Activated CD8-positive, alpha-beta memory T cell treated with anti-CD3 and anti-CD28 coated beads for 4 hours (primary cell): ENCODE results near the gene RGS6.

ENCODE experiments used
- DNase-seq, 2 donors: peaks; one replicate each; pipeline ENCODE4 v3.0.0-alpha.2; 2020; ENCODE audit warnings: low read depth in 2 of 2

RGS6 gene

DNA sequence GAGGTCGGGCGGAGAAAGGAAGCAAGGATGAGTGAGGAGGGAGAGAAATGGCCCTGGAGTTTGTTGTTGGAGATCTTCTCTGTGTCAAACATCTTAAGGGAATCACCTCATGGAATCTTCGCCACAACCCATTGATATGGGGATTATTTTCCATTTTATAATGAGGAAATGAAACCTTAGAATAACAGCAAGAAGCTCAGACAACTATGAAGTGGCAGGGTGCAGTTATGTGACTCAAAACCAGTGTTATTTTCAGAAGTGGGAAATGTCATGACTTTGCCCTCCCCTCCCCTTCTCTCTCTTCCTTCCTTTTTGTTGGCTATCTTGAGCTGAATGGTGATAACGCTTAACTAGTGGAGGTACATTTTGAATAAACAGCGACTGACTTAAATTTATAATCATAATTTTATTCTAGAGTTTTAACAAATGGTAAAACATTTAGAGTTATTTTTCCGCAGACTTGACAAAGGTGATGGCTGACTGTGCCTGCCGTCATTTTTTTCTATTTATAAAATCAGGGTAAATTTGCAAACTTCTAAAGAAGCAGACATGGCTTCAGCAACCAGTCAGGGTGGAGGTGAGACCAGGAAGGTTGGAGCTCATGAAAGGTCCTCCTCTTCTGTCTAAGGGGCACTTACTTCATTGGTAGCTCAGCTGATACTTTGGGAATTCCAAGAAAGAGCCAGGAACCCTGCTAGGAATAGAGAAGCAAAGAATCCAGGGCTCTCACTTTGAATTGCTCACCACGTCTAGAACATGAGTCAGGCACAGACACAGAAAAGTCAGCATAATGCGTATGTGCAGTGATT lies 232.4 kb downstream of the RGS6 start:
- DNase-seq, result no peak

DNA sequence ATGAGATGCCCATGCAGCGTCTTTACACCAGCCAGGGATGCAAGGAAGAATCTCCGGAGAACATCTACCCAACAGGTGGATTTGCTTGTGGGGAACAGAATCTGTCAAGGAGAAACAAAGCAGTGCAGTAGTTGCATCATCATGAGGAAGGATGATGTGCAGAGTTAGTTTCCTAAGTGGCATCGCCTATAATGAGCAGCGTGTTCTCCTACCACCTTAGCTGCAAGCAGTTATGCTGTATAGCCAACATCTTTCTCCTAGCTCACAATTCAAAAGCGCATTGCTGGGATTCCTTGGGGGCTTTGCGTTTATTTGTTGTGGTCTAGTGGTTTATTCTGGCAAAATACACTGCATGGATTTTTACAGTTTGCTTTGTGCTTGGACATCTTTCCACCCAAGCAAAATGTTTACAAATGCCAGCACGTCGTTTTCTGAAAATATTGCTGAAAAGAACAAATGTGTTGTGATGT lies 233.0 kb downstream of the RGS6 start:
- DNase-seq, result no peak

DNA sequence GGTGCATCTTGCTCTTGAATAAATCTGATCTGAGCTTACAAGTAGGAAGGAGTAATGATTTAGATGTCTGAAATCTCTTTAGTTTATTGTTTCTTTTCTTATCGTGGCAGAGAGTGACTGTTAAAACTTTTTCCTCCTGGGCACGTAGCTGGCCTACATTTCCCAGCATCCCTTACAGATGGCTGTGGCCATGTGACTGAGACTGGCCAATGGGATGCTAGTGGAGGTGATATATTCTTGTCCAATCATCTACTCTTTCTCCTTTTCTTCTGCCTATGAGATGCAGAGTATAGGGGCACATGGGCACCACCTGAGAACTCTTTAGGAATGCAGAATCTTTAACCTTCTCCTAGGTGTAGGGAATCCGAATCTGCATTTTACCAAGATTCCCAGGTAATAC lies 237.3 kb downstream of the RGS6 start:
- DNase-seq, result no peak

DNA sequence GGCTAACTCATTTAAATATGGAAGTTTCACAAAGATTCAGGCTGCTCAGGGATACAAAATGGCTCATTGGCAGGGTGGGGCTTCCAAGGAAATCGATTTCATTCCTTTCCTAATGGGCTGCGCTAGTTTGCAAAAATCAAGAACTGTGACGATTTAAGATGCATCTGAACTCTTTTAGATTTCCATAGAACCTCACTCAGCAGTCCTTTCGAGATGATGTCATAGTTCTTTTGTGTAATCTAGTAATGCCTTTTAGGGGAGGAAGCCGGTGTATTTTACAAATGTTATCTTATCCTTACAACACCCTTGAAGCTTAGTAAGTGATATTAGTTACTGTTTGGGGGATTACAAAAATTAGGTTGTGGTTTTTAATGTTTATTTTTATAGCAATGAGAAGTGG lies 239.8 kb downstream of the RGS6 start:
- no peak for DNase-seq

DNA sequence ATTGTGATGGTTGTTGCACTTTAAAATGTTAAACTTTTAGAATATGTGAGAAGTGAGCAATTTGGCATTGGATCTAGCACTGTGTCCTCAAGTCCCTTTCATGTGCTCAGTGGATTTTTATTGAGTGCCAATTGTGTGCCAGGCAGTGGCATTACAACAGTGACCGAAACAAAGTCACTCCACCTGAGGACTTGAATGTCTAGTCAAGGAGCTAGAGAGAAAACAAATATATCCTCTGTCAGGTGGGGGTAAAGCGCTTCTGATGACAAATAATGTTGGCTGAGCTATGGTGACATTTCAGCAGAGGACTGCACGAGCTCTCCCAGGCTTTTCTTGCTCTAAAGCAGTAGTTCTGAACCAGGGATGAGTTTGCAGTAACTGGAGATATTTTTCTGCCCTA lies 240.4 kb downstream of the RGS6 start:
- DNase-seq, result no peak

DNA sequence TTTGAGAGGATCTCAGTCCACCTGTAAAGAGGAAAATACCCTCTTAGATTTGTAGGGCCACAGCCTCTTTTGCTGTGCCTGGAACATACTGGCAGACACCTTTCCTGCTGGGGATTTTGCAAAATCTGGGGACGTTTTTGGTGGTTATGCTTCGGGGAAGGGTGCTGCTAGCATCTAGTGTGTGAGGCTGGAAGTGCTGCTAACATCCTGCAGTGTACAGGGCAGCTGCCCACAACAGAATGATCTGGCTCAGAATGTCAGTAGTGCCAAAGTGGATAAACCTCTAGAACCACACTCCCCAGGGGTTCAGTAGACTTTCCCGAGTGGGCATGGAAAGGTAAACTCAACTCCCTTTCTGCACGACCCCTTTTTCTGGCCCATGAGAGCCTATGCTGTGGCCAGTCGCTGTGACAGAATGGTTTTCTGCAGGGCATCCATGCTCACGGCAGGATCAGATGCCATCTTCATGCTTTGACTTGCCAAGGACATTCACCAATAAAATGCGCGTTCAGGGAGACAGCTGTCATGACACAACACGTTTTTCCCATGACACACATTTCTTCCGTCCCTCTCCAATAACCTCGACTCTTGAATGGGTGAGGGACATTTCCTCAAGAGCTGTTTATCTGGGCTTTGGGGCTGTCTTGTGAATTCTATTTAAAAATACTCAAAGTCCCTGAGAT lies 240.9 kb downstream of the RGS6 start:
- no peak for DNase-seq

DNA sequence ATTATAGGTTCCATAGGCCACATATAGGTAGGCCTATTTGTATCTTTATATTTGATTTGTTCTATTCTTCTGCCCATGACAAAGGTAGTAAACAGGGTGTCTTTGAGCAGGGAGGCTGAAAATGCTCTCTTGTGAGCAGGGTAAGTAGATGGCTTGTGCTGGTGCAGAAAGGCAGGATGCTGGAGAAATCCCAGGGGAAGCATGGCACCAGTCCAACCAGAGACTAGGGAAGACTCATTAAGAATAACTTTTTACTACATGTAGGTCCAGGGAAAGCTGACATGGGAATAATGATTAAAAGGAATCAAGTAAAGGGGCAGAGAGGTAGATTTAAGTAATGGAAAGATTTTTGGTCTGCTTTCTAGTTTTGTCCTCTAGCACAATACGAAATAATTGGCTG lies 245.0 kb downstream of the RGS6 start:
- no peak for DNase-seq

DNA sequence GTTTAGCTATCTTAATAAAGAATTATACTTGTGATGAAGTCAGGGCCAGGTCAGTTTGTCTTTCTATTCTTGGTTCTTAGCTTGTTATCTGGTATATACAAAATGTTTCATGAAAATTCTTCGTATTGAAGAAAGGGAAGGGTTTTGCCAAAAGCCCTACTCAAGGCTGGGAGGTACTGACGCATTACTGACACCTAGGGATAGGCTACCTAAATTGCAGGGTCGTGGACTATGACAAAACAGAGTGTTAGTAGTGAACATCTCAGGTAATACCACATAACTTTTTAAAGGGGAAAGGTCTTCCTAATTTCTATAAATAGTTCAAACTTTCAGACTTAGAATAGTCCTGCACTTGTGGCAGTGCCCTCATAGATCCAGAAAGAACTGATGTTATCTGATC lies 246.3 kb downstream of the RGS6 start:
- DNase-seq, result no peak

DNA sequence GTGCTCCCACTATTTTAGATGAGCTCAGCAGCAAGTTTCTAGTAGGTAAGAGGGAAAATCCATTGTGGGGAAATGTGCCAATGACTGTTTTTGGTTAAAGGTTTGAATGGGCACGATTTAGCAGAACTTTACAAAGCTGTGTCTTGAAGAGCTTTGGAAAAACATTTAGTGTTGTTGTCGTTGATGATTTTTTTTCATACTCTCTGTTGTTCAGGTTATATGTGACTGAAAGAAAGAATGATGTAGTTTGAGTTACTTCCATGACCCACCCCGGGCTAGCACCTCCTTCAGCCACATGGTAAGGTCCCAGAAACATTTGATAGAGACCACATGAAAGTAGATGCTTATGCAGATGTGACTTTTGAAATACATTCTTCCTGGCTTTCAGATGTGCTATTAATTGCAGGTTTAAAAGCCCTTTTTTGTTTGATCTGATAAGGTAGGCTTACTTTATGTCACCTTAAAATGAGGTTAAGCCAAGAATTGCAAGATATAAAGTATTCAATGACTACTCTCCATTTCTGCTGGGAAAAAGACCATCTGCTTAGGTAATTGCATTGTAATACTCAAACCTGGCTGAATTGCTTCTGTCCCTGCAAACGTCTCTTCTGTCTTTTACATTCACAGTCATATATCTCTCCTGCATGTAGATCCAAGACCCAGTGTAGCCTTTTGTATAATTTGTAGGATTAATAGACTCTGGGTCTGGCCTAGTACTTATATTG lies 250.6 kb downstream of the RGS6 start:
- DNase-seq, result no peak

DNA sequence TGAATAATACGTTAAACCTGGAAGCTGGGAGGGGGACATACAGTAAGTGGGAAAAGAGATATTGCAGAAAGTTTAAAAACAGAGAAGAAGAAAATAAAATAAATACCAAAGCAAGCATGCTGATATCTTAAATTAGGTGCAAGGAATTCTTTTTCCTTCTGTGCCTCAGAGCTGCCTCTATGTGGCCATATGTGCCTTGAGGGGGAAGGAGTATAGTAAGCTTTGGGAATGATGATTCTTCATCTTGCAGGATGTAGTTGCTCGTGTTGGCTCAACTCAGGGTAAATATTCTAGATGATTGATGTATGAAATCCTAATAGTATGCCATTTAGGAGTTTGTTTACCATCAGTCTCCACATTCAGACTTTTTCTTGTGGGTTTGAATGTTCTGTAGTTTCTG lies 251.4 kb downstream of the RGS6 start:
- DNase-seq, result no peak

DNA sequence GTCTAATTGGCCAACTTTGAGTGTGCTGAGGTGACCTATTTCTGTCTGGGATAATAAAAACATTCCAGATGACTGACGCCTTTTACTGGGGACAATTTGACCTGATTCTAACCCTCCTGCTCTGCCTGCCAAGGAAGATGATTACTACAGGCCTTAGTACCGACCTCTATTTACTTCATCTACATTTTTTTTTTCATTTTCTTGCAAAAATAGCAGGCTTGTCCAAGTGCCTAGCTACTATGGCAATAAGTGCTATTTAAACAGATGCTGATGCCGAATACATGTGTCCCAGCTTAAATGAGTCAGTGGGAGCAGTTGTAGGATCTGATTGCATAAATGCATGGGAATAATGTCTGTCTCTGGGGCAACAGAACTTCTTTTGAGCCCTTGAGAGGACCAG lies 254.3 kb downstream of the RGS6 start:
- DNase-seq, result no peak

DNA sequence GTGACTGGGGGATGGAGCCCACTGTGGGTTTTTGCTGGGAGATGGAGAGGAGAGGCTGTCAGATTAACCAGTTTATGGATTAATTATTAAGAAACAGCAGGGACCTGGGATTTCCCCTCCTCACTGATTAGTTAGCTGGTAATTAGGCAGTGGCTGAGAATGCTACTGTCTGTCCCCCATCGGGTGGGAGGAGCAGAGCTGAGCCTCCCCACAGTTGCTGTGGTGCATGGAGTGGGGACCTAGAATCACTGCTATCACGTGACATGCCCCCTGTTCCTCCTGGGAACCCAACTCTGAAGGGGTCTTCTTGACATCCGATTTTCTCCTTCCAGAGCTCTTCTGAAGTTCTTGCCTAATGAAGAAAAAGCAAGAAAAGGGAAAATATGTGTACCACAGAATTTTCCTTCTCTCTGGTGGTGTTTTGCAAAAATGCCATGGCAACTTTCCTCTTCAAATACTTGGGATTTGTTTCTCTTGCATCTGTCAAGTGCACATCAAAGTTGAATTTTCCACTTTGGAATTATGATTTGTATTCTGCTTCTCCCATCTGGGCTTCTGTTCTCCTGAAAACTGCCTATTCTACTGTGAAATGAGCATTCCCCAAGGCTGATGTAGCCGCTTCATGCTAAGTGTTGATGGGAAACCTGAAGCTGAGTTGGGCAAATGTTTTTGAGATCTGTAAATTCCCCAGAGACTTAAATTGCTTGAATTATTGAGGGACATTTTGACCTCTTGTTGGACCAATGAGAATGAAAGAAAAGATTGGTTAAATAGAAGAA lies 264.2 kb downstream of the RGS6 start:
- DNase-seq, result no peak

DNA sequence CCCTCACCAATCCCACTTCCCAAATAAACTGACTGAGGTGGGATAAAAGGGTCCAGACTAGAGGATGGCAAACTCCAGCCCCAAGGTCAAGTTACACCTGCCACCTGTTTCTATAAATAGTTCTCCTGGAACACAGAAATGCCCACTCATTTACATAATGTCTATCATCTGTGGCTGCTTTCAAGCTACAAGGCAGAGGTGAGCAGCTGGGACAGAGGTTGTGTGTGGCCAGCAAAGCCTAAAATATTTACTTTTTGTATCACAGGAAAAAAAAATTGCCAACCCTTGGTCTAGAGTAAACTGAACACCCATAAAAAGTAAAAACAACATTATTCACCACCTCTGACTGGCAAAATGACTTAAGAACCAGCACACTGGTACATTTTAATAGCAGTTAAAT lies 269.4 kb downstream of the RGS6 start:
- DNase-seq, result no peak

DNA sequence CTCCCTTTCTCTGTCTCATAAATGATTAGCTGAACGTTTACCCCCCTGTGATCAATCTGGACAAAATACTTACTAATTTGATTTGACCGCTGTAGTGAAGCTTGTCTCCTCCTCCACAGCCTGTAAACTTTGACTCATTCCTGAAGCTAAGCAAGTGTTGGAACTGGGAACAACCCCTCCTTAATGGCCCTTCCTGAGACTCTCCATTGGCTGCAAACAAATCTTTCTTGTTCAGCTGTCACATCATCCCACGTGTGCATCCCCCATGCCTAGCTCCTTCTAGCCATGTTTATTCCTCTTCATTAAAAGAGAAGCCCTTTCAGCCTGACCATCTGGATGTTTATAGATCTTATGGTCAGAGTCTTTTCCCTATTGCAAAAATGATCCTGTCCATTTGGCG lies 281.2 kb downstream of the RGS6 start:
- DNase-seq, result no peak

DNA sequence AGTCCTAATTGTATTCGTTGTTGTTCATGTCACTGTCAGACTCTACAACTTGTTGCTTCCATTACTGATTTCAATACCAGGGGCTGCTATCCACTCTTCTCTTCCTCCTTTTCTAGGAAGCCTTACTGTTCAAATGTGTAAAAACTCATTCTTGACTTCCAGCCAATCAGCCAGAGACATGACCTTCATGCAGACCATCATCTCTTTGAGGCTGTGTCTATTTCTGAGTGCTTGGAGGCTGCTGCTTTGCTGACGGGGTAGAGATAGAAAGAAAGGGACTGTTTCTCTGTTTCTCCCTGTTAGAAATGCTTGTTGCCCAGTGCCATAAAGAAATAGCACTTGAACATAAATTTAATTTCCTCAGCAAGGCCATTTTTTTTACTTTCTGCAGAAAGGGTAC lies 282.9 kb downstream of the RGS6 start:
- DNase-seq, result no peak

DNA sequence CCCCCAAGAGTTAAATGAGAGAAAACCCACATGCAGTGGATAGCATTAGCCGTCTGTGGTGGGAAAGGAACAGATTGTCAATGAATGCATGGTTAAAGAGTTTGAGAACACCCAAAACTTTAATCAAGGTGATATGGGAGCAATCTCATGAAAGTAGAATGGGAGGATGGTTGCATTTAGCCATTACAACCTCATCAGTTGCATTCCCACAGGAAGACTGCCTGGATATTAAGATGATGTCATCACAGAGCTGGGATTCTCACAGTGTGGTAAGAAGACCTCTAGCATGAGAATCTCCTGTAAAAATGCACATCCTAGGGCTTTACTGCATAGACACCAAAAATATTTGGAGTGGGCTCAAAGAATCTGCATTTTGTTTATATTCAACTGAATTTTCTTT lies 284.9 kb downstream of the RGS6 start:
- no peak for DNase-seq

DNA sequence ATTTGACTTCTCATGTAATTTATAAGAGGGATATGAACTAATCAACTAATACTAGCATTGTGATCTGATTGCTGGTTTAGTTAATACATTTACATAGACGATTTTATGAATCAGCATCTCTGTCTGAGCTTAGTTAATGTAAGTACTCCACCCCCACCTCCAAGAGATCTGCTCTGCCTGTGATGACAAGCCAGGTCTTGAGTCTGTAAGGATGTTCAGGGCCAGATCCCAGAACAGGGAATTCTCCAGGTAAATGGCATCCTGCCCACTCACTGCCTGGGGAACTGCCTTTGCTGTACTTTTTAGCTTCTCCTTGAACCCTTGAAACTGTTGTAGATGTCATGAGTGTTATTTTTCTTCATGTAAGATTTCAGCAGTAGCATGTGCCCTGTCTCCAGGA lies 289.8 kb downstream of the RGS6 start:
- no peak for DNase-seq

DNA sequence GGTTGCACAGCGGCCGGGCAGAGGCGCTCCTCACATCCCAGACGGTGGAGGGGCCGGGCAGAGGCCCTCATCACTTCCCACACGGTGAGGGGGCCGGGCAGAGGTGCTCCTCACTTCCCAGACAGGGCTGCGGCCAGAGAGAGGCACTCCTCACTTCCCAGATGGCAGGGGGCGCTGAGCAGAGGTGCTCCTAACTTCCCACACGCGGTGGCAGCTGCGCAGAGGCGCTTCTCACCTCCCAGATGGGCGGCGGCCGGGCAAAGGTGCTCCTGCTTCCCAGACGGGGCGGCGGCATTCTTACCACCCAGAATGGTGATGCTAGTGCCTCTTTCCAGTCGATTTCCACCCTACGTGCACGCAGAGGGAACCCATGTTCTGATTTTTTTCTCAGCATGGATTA lies 304.4 kb downstream of the RGS6 start:
- no peak for DNase-seq

DNA sequence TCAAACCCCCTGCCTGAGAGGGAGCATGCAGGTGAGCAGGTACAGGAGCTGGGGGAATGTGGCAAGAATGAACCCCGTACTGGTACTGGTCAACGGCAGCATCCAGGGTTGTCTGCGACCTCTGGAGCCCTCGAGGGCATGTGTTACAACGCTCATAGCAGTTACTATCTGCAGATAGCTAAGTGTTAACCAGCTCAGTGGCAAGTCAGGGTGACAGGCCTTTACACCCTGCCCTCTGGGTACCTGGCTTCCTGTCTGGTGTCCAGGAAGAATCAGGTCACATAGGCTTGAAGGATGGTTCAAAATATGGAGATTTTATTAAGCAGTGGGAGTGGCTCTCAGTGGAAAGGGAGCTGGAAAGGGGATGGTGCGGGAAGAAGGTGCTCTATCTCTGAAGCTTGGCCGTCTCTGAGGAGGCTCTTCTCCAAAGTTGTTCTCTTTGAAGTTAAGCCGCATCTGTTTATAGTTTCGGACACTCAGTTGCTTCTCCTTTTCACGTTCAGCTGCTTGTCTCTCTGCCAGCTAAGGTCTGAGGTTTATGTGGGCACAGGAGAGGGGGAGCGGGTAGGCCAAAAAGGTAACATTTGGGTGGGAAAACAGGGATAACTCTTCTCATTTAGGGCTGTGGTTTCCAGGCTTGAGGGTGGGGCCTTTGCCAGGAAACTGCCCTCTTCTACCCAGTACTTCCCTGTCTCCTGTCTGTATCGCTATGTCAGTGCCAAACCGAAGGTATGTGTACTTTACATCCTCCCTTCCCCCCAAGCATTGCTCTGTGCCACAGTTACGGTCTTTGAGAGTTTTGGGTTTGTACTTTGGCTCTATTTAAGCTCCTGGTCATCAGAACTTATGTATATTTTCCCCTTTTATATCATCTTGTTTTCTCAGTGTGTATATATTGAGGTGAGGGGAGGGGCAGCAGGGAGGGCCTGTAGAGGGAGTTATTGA lies 305.8 kb downstream of the RGS6 start:
- DNase-seq, result no peak

DNA sequence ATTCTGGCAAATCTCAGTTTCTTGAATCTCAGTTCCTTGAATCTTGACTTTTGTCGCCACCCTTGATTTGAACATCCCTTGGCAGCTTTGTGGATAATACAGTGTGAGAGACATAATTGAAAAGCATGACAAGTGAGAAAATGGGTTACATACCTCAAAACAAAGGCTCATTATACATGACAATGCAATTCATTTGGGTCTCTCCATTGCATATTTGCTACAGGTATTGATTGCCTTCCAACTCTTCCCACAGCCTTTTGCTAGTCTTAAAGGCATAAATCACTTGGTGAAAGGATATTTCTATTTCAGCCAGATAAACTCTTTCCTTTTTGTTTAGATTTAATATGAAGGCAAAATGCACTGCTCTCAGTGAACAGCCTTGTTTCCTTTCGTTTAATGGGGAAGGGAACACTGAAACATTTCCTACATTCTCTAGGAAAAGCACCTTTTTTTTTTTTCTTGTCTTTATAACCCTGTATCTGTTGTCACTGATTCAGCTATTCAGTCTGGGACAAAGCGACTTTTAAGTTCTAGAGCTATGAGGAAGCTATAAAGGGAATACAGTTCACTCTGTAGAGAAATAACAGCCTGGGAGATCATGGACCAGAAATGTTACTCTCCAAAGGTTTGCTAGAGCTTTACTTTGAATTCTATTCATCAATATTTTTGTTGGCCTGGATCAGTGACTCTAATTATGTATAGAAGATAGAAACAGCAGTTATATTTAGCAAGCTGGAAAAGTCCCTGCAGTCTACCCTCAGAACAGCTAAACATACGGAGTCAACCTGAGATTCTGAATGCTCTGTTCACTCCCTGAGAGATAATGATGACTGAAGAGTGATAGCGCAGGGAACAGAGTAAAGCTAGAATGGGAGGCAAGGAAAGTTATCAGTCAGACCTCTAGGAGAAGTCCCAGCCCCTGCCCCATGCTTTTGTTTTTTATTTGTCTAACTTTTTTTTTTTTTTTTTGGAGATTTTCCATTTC lies 311.4 kb downstream of the RGS6 start:
- no peak for DNase-seq
